ENCODE data around the gene WAPL.
"Not testable (repeated sequence)": the region's sequence is repeated elsewhere in the genome, so short reads cannot be mapped to it uniquely, and the experiment has no call there.

Gene WAPL, protein sequence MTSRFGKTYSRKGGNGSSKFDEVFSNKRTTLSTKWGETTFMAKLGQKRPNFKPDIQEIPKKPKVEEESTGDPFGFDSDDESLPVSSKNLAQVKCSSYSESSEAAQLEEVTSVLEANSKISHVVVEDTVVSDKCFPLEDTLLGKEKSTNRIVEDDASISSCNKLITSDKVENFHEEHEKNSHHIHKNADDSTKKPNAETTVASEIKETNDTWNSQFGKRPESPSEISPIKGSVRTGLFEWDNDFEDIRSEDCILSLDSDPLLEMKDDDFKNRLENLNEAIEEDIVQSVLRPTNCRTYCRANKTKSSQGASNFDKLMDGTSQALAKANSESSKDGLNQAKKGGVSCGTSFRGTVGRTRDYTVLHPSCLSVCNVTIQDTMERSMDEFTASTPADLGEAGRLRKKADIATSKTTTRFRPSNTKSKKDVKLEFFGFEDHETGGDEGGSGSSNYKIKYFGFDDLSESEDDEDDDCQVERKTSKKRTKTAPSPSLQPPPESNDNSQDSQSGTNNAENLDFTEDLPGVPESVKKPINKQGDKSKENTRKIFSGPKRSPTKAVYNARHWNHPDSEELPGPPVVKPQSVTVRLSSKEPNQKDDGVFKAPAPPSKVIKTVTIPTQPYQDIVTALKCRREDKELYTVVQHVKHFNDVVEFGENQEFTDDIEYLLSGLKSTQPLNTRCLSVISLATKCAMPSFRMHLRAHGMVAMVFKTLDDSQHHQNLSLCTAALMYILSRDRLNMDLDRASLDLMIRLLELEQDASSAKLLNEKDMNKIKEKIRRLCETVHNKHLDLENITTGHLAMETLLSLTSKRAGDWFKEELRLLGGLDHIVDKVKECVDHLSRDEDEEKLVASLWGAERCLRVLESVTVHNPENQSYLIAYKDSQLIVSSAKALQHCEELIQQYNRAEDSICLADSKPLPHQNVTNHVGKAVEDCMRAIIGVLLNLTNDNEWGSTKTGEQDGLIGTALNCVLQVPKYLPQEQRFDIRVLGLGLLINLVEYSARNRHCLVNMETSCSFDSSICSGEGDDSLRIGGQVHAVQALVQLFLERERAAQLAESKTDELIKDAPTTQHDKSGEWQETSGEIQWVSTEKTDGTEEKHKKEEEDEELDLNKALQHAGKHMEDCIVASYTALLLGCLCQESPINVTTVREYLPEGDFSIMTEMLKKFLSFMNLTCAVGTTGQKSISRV (N-terminal part only)

DNA sequence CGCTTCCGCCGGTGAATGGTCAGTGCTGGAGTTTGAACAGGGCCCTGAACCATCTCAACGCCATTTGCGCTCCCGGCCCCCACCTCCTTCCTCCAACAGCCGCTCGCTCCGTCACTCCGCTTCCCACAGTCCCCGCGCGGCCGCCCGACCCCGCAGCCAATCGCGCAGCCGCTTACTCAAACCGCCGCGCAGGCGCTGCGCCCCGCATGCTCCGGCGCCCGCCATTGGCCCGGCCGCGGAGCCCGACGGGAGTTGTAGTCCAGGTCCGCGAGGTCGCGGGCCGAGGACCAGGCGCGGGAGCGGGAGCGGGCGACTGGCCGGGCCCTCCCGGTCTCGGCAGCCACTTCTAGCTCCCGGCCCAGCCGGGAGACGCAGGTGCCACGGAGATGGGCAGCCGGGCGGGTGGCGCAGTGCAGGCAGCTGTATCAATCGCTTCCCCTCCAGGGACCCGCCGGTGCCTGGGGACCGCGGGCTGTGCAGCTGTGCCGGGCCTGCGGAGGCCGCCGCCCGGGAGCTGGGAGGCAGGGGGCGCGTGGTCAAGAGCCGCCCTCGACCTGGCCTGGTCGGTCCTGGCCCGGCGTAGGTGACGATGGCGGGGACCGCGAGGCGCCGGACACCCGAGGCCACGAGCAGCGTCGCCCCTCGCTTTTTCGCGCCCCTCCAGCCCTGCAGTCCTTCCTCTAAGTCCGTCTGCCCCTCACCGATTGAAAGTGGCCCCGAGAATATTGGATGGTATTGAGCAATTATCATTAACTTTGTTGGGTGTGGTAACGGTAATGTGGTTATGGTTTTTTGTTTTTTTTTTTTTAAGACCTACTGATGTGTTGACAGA is at the start of gene WAPL:
WAPL (minus strand) TSS at position 115 of the 832 bp plus-strand sequence. CDS start 3,723 bp downstream, outside the sequence.
- DNase-seq, result peak; percentile 87 to 90

DNA sequence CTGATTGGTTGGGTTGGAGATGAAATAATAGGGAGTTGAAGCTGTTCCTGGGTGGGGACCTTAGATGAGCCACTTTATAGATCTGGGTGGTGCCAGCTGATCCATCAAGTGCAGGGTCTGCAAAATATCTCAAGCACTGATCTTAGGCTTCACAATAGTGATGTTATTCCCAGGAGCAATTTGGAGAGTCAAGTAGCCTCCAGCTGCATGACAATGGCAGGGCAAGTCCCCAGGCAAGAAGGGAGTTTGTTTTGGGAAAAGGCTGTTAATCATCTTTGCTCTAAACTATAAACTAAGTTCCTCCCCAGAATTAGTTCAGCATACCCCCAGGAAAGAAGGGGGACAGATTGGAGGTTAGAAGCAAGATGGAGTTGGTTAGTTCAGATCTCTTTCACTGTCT is 47.7 kb upstream of the WAPL start:
- no peak for DNase-seq

DNA sequence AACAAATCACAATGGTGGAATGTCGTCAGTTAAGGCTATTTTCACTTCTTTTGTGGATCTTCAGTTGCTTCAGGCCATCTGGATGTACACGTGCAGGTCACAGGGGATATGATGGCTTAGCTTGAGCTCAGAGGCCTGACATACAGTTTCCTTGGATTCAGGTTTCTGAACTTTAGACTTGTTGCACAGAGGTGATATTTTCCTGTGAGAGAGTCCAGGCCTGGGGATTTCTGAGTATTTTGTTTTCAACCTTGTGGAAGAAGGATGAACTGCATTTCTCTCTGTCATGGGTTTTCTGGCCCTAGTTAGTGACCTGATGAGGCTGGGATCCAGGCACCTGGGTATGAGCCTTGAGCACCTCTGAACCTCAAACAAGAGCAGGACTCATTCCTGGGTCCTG is 44.9 kb upstream of the WAPL start:
- DNase-seq, result not testable (repeated sequence)

DNA sequence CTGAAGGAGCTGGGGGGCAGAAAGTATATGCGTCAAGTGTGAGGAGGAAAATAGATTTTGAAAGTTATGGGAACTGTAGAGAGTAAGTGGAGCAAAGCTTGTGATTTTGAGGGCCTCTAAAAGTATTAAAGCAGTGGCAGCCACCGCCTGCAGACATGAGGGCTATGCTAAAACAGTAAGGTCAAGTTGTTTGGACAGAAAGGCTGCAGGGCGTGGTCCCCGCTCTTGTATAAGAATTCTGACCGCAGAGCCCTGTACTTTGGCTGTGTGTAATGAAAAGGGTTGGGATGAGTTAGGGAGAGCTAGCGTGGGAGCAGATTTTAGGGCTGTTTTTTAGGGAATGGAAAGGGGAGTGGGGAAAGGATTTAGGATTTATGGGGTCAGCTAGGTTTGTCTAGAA is 41.7 kb upstream of the WAPL start:
- DNase-seq, result not testable (repeated sequence)

DNA sequence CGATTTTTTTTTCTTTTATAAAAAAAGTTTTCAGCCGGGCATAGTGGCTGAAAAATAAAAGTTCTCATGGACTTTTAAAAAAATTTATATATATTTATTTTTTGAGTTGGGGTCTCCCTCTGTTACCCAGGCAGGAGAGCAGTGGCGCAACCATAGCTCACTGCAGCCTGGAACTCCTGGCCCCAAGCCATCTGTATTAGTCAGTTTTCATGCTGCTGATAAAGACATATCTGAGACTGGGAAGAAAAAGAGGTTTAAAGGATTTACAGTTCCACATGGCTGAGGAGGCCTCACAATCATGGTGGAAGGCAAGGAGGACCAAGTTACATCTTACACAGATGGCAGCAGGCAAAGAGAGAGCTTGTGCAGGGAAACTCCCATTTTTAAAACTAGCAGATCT is 37.1 kb upstream of the WAPL start:
- DNase-seq, result not testable (repeated sequence)

DNA sequence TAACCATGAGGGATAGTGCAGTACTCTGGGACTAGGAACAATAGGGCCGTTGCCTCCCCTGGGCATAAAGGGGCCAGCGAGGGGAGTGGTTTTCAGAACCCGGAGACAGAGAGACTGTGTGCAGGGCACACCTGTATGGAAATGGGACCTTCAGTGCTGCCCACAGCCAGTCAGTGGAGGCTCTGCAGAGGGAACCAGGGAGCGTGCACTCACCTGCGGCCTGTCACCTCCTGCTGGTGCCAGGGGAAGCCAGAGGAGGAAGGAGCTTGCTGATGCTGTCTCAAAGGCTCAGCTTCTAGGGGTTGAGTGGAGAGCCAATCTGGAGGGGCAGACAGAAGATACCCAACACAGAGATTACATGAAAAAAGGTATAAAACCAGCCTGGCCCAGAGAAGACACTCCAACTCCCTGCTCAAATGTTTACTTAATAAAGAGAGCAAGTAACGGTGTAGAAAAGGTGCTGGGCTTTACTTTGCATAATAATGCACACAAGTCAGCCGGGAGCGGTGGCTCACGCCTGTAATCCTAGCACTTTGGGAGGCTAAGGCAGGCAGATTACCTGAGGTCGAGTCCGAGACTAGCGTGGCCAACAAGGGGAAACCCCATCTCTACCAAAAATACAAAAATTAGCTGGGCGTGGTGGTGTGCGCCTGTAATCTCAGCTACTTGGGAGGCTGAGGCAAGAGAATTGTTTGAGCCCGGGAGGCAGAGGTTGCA is 35.5 kb upstream of the WAPL start:
- DNase-seq, result peak; percentile 60 to 84

DNA sequence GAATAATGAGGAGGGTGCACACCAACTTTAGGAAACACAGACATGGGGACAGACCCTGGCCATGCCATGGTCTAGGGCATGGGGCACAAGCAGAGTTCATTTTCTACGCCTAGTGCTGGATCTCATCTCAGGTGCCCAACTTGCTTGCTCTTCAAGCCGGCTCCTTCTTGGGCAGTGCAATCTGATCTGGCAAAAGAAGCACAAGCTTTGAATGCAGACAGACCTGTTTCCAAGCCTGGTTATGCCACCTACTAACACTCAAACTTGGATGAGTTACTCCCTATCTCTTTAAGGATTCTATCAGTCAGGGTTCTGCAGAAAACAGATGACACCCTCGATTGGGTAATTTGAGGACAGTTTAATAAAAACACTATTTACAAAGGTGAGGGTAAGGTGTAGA is 34.9 kb upstream of the WAPL start:
- no peak for DNase-seq

DNA sequence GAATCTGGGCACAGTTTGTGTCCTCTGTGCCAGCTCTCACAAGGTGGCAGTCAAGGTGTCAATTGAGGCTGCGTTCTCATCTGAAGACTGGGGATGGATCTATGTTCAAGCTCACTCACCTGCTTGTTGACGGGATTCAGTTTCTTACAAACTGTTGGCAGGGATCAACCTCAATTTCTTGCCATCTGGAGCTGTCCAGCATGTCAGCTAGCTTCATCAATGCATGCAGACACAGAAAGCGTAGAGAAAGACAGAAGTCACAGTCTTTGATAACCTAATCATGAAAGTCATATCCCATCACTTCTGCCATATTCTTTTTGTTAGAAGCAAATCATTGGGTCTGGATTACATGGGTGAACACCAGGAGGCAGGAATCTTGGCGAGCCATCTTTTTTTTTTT is 32.0 kb upstream of the WAPL start:
- no peak for DNase-seq

DNA sequence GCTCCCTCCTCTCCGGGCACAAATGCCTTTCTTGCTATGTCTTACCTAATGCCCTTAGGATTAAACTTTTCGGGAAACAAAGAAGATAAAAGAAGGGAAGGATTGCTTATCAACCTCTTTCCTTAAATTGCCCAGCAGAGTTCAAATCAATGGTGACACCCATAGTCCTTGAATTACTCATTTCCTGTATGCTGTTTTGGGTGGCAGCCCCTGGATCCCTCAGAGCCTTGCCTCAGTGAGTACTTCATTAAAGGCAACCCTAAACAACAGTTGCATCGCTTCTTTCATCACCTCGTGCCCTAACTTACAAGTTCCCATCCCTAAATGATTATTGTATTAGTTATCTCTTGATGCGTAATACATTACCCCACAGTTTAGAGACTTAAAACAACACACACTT is 31.6 kb upstream of the WAPL start:
- DNase-seq, result no peak

DNA sequence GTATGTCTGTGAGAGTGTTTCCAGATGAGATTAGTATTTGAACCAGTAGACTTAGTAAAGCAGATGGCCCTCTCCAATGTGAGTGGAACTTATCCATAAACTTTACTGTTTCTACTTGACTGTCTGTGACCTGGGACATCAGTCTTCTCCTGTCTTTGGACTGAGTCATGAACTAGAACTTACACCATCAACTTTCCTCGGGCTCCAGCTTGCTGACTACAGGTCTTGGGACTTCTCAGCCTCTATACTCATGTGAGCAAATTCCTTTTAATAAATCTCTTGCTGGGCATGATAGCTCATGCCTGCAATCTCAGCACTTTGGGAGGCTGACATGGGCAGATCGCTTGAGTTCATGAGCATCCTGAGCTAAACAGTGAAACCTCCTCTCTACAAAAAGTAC is 25.7 kb upstream of the WAPL start:
- DNase-seq, result no peak

DNA sequence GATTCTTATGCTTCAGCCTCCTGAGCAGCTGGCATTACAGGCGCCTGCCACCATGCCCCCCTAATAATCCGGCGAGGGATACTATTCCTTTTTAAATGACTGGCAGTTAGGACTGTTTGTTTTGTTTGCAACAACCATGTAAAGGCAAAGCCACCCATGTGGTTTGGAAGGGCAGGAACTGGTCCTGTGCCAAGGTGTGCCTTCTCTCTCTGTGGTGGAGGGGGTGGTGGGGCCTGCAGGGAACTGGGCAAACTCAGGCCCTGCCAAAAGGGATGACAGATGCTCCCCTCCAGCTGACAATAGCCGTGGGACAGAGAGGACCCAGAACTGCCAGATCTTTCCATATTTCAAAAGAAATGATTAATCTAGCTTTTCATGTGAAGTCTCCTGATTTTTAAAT is 23.5 kb upstream of the WAPL start:
- peak; percentile 82 to 92 for DNase-seq

DNA sequence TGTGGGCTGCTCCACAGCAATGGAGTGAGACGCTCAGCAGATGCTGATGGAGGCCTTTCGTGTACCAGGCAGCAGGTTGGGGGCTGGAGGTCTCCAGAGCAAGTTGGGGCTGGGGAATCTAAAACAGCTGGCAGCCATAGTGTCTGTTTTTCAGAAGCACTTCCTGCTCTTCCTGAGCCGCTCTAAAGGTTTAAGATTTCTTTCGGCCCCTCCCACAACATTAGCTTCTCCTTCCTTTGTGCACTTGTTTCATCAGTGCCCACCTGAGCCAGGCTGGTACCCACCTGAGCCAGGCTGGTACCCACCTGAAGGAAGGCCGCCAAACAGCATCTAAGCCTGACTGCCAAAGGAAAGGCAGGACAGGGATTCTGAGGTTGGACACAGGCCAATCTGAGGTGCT is 18.4 kb upstream of the WAPL start:
- DNase-seq, result no peak

DNA sequence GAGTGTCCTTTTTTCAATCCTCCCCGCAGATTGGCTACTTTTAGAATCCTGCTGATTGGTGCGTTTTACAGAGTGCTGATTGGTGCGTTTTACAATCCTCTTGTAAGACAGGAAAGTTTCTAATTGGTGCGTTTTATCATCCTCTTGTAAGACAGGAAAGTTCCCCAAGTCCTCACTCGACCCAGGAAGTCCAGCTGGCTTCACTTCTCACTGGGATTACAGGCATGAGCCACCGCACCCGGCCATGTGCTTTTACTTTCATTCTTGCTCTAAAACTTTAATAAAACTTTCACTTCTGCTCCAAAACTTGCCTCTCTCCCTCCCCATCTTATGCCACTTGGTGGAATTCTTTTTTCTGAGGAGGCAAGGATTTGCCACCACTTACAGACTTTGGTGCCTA is 17.0 kb upstream of the WAPL start:
- no peak for DNase-seq

DNA sequence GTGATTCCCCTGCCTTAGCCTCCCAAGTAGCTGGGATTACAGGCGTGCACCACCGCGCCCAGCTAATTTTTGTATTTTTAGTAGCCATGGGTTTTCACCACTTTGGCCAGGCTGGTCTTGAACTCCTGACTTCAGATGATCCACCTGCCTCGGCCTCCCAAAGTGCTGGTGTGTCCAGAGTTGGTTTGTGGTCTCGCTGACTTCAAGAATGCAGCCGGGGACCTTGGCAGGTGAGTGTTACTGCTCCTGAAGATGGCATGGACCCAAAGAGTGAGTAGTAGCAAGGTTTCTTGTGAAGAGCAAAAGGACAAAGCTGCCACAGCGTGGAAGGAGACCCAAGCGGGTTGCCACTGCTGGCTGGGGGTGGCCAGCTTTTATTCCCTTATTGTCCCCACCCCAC is 16.4 kb upstream of the WAPL start:
- not testable (repeated sequence) for DNase-seq

DNA sequence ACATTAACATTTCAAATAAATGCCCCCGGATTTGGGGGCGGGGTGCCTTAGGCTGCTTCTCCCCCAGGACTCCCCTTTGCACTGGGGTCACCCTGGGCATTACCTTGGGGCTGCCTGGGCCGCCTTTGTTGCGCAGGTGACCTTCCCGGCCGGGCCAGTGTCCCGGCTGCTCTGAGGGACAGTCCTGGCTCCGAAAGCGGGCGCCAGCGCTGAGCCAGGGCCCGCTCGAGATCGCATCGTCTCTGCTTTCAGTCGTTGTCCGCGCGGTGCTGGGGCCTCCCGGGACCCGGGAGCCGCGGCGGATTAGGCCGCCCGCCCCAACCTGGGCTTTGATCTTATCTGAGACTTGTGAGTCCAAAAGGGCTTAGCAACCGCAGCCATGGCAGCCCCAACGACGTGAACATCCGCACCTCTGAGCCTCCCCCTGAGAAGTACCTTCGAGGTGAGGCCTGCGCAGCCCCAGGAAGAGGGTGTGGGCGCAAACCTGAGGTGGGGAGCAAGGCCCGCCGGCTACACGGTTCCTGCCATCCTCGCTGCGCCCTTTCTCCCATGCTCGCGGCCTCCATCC is 14.8 kb upstream of the WAPL start:
- no peak for DNase-seq

DNA sequence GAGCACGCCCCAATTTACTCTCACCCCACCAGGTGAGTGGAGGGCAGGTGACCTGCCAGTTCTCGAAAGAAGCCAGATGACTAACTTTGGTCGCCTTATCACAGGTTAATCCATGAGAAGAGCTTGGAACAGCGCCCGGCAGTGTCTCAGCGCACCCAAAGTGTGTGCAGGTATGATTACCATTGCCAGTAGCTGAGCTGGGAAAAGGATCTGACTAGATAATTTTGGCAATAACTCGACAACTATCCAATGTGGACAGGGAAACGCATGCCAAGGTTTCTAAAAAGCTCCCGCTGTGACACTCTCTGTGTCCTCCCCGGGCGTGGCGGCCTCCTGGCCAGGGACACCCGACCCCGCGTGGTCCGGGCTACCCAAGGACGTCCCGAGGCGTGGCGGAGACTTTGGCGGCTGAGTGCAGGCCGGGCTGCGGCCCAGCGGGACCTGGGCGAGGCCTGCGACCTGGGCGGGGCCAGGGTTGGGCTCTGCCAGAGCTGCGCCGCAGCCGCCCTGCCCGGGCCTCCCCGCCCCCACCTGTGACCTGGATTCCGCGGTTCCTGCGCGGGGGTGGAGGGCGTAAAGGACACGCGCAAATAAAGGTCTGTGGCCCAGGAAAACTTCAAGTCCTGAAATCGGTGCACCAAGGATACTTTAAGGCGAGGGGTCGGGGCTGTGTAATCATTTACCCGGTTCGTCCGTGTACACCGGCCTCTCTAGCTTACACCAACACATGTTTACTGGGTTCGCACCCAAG is 13.7 kb upstream of the WAPL start:
- no peak for DNase-seq

DNA sequence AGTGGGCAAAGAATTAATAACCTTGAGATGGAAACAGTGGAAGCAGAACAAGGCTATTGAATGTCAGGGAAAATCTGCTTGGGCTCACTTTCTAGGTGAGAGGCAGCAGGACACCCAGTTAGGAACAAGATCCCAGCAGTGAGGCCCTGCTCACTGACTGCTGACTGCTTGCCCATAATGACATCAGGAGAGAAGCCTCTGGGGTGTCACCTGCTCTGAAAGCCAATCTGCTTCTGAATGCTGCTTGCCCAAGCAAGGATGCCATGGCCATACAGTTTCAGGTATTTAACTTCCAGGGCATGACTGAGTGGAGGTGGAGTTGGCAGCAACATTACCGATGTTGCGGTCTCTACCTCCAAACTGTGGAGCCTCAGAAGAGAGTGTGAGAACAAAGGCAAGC is 11.7 kb upstream of the WAPL start:
- DNase-seq, result no peak

DNA sequence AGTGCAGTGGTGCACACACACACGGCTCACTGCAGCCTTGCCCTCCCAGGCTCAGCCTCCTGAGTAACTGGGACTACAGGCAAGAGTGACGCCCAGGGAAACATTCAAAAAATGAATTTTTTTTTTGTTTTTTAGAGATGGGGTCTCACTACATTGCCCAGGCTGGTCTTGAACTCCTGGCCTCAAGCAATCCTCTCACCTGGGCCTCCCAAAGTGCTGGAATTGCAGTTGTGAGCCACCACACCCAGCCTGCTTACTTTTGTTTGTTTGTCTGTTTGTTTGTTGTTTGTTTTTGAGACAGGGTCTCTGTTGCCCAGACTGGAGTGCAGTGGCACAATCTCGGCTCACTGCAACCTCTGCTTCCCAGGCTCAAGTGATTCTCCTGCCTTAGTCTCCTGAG is 7.1 kb upstream of the WAPL start:
- not testable (repeated sequence) for DNase-seq

DNA sequence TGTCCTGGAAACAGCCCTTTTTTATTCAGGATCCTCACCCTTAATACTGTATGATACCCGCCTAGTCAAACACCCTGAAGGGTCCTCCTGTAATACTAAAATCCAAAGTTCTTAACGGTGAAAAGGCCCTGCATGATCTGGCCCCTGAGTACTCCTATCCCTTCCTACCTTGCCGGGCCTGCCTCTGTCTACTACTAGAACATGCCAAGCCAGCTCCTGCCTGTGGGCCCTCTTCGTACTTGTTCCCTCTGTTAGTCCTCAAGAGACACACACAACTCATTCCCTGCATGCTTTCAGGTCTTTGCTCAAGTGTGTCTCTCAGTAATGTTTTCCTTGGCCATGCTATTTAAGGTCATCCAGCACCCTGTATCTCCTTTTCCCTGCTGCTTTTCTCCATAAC is 5.0 kb upstream of the WAPL start:
- DNase-seq, result no peak

DNA sequence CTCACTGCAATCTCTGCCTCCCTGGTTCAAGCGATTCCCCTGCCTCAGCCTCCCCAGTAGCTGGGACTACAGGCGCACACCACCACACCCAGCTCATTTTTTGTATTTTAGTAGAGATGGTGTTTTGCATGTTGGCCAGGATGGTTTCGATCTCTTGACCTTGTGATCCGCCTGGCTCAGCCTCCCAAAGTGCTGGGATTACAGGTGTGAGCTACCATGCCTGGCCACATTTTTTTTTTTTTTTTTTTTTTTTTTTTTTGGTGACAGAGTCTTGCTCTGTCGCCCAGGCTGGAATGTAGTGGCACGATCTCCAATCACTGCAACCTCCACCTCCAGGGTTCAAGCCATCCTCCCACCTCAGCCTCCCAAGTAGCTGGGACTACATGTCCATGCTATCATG is 4.1 kb upstream of the WAPL start:
- not testable (repeated sequence) for DNase-seq

Data from NCI-H2081 (cell line).